GM12891 (cell line): ENCODE data around the gene APOA5.

Source experiments
- DNase-seq: peaks from one replicate; pipeline ENCODE4 v3.0.0; 2011; ENCODE audit warnings: low spot score; ENCODE audit not compliant: insufficient read length
- FAIRE-seq: peaks from 2 replicates; lab custom pipeline; 2011; peaks lifted over from hg19 to GRCh38; lab: Jason Lieb, UNC
- PAX5 ChIP-seq: IDR thresholded peaks from 2 replicates; pipeline ENCODE4 v1.6.1; 2011; ENCODE audit warnings: low read length, moderate library complexity, mild to moderate bottlenecking; ENCODE audit not compliant: insufficient read depth, severe bottlenecking
- POLR2A ChIP-seq: IDR thresholded peaks from 2 replicates; pipeline ENCODE4 v1.6.1; 2011; ENCODE audit warnings: low read depth, low read length, control low read depth
- POLR2AphosphoS5 ChIP-seq: IDR thresholded peaks from 2 replicates; pipeline ENCODE4 v1.6.1; 2011; ENCODE audit warnings: low read depth, low read length, control low read depth
- POU2F2 ChIP-seq: IDR thresholded peaks from 2 replicates; pipeline ENCODE4 v1.6.1; 2011; ENCODE audit warnings: low read depth, mild to moderate bottlenecking, control low read depth, low read length, moderate library complexity
- SPI1 ChIP-seq: IDR thresholded peaks from 2 replicates; pipeline ENCODE4 v1.6.1; 2011; ENCODE audit warnings: low read depth, low read length, control low read depth
- TAF1 ChIP-seq: IDR thresholded peaks from 2 replicates; pipeline ENCODE4 v1.6.1; 2011; ENCODE audit warnings: low read depth, low read length, control low read depth

The APOA5 gene

DNA sequence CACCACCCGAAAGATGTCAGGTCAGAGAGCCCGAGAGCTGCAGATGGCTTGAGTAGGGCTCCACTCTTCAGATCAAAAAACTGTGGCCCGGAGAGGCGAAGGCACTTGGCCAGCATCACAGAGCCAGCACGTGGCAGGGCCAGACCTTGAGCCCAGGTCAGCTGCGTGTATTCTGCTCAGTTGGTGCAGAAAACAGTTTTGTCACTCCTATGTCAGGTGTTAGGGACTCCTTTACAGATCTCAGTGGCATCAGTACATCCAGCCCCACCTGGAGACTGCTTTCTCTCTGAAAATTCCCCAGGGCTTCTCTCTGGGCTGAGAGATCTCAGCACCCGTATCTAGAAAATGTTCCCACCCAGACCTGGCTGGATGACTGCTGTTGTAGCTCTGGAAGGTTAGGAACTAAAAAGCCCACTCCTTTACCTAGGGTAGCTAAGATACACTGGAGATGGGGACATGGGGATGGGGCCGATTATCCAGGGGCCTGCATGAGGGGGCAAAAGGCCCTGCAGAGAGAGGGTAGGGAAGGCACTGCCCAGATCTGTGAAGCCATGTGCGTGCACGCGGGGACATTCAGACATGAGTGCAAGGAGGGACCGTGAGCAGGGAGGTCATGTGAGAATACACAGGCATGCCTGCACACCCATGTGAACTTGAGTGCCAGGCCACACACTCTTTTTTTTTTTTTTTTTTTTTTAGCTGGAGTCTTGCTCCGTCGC is 42.3 kb upstream of the APOA5 start:
- FAIRE-seq: no peak
- no peak for DNase-seq

GRCh38 chr11:116833491-116833815 is 41.8 kb upstream of the APOA5 start:
- DNase-seq: no peak
- TF ChIP-seq POLR2AphosphoS5 (no peak), PAX5 (no peak), TAF1 (no peak), SPI1 (no peak), POU2F2 (no peak), POLR2A (no peak)
- no peak for FAIRE-seq

More for the DNA sequence above, 42.3 kb upstream of the APOA5 start:
- no peak for TF ChIP-seq PAX5
- TF ChIP-seq POLR2AphosphoS5: no peak
- no peak for TF ChIP-seq TAF1
- TF ChIP-seq POLR2A: no peak
- TF ChIP-seq SPI1: no peak
- TF ChIP-seq POU2F2: no peak

GRCh38 chr11:116832350-116833290 is 40.9 kb upstream of the APOA5 start:
- TF ChIP-seq SPI1: no peak
- TF ChIP-seq POU2F2: no peak
- TF ChIP-seq PAX5: no peak
- TF ChIP-seq POLR2AphosphoS5: no peak
- FAIRE-seq (no peak), DNase-seq (no peak)

DNA sequence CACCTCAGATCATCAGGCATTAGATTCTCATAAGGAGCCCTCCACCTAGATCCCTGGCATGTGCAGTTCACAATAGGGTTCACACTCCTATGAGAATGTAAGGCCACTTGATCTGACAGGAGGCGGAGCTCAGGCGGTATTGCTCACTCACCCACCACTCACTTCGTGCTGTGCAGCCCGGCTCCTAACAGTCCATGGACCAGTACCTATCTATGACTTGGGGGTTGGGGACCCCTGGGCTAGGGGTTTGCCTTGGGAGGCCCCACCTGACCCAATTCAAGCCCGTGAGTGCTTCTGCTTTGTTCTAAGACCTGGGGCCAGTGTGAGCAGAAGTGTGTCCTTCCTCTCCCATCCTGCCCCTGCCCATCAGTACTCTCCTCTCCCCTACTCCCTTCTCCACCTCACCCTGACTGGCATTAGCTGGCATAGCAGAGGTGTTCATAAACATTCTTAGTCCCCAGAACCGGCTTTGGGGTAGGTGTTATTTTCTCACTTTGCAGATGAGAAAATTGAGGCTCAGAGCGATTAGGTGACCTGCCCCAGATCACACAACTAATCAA is 40.2 kb upstream of the APOA5 start:
- FAIRE-seq: no peak
- DNase-seq: no peak
- TF ChIP-seq POLR2AphosphoS5 (no peak), PAX5 (no peak), POLR2A (no peak), SPI1 (no peak)

- DNase-seq (no peak), FAIRE-seq (no peak)
- TF ChIP-seq POLR2A: no peak
- TF ChIP-seq POLR2AphosphoS5: no peak
- TF ChIP-seq POU2F2: no peak
These were observed 38.7 kb upstream of the APOA5 start for GRCh38 chr11:116830184-116830912.

DNA sequence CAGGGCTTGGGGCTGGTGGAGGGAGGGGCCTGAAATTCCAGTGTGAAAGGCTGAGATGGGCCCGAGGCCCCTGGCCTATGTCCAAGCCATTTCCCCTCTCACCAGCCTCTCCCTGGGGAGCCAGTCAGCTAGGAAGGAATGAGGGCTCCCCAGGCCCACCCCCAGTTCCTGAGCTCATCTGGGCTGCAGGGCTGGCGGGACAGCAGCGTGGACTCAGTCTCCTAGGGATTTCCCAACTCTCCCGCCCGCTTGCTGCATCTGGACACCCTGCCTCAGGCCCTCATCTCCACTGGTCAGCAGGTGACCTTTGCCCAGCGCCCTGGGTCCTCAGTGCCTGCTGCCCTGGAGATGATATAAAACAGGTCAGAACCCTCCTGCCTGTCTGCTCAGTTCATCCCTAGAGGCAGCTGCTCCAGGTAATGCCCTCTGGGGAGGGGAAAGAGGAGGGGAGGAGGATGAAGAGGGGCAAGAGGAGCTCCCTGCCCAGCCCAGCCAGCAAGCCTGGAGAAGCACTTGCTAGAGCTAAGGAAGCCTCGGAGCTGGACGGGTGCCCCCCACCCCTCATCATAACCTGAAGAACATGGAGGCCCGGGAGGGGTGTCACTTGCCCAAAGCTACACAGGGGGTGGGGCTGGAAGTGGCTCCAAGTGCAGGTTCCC is 38.0 kb upstream of the APOA5 start, which contains the start of gene APOC3:
APOC3 (plus strand) TSS at position 383 of the 659 bp plus-strand sequence. CDS start 676 bp downstream, outside the sequence.
- no peak for TF ChIP-seq POLR2AphosphoS5
- TF ChIP-seq SPI1: no peak
- TF ChIP-seq TAF1: no peak
- no peak for TF ChIP-seq POLR2A
- TF ChIP-seq POU2F2: no peak
- TF ChIP-seq PAX5: no peak
- DNase-seq: no peak
- no peak for FAIRE-seq

DNA sequence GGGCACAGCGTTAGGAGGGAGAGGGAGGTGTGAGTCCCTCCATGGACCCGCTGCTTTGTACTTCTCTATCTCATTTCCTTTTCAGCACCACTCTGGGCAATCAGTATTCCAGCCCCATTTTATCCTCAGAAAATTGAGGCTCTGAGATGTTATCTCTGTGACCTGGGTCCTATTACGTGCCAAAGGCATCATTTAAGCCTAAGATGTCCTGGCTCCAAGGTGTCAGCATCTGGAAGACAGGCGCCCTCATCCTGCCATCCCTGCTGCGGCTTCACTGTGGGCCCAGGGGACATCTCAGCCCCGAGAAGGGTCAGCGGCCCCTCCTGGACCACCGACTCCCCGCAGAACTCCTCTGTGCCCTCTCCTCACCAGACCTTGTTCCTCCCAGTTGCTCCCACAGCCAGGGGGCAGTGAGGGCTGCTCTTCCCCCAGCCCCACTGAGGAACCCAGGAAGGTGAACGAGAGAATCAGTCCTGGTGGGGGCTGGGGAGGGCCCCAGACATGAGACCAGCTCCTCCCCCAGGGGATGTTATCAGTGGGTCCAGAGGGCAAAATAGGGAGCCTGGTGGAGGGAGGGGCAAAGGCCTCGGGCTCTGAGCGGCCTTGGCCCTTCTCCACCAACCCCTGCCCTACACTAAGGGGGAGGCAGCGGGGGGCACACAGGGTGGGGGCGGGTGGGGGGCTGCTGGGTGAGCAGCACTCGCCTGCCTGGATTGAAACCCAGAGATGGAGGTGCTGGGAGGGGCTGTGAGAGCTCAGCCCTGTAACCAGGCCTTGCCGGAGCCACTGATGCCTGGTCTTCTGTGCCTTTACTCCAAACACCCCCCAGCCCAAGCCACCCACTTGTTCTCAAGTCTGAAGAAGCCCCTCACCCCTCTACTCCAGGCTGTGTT is 37.2 kb upstream of the APOA5 start:
- TF ChIP-seq POU2F2: no peak
- TF ChIP-seq POLR2AphosphoS5: no peak
- no peak for TF ChIP-seq SPI1
- TF ChIP-seq PAX5: no peak
- TF ChIP-seq POLR2A: no peak
- no peak for TF ChIP-seq TAF1
- DNase-seq (no peak), FAIRE-seq (no peak)

DNA sequence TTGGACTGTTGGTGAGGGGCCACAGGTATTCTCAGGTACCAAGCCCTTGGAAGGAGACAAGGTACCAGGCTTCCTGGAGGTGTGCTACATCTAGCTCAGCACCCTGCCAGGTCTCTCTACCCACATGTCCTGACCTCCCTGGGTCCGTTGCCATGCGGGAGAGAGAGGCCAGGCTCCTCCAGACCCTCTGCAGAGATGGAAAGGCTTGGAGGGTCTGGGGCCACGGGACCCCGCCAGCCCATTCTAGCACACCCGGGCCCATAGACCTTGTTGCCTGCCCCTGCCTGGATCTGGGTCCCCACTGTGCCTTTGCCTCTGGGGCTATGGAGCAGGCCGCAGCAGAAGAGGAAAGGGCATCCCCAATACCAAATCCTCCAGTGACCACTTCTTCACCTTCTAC is 35.8 kb upstream of the APOA5 start:
- FAIRE-seq (no peak), DNase-seq (no peak)

More for the DNA sequence above, 35.8 kb upstream of the APOA5 start:
- TF ChIP-seq TAF1 (no peak), PAX5 (no peak), POLR2A (no peak), SPI1 (no peak), POU2F2 (no peak), POLR2AphosphoS5 (no peak)
